Middle frontal gyrus (tissue), 1 donor: ENCODE results near the gene XYLT1.
"Not testable (repeated sequence)": the region's sequence is repeated elsewhere in the genome, so short reads cannot be mapped to it uniquely, and the experiment has no call there.

Experiments used
- DNase-seq: peaks from one replicate; pipeline ENCODE4 v3.0.0-alpha.2; 2015; ENCODE audit warnings: low spot score; ENCODE audit errors: extremely low spot score

The XYLT1 gene

DNA sequence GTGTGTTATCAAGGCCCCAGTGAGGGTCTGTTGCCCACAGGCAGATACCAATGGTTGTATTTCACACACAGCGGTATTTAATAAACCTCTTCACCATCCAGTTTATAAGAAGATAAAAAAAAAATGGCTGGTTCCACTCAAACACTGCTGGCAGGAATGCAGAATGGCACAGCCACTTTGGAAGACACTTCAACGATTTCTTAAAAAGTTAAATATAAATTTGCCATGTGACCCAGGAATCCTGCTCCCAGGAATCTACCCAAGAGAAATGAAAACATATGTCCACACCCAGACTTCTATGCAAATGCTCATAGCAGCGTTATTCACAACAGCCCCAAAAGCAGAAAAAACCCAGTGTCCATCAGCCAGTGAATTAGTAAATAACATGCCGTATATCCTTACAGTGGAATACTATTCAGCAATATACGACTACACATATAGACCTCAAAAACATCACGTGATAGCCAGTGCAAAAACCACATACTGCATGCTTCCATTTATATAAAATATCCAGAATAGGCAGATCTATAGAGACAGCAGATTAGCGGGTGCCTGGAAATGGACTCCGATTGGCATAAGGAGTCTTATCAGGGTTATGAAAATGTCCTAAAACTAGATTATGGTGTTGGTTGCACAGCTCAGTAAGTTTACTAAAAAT lies 38.7 kb downstream of the XYLT1 start:
- no peak for DNase-seq

DNA sequence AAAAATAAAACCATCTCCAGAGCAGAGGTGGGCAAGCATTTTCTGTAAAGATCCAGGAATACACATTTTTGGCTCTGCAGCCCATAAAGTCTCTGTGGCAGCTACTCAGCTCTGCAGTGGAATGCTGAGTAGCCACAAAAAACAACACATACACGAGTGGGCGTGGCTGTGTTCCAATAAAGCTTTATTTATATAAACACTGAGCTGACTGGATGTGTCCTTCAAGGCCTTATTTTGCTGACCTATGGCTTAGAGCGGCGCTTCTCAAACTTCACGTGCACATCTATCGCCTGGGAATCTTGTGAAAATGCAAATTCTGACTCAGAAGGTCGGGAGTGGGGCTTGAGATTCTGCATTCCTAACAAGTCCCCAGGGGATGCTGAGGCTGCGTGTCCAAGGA lies 39.7 kb downstream of the XYLT1 start:
- DNase-seq, result no peak

DNA sequence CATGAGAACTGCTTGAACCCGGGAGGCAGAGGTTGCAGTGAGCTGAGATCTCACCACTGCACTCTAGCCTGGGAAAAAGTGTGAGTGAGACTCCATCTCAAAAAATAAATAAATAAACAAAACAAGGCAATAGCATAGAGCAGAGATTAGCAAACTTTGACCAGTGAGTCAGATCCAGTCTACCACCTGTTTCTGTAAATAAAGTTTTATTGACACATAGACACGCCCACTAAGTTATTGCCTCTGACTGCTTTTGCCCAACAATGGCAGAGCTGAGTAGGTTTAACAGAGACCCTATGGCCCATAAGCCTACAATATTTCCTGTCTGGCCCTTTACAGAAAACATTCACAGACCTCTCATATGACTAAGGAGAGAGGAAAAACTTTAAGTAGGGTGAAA lies 44.3 kb downstream of the XYLT1 start:
- DNase-seq, result no peak

DNA sequence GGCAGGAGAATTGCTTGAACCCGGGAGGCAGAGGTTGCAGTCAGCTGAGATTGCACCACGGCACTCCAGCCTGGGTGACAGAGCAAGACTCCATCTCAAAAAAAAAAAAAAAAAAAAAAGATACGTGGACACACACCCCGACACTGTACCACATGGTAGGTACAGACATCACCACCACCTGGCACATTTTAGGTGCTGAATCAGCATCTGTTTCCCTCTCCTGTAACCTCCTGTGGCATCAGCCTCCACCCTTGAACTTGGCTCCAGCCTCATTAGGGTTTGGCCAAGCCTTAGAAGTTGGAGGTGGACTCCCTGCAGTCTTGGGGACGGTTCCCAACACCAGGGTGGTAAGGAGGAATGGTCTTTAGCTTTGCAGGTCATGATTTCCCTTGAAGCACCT lies 46.0 kb downstream of the XYLT1 start:
- DNase-seq, result no peak

DNA sequence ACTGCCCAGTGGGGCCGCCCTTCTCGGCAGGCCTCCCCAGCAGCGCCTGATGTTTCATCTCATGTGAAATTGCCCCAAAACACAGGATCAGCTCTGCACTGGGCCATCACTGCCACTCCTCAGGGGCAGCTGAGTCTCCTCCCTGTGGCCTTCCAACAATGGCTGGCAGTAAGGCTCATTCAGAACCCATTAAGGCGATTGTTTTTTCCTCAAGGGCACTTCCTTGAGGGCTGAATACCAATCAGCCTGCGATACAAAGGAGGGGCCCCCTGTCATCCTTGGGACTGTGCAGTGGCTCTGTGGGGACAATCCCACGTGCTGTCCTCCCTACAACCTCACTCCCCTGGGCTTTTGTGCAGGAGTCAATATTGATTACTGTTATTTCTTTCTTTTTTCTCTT lies 47.5 kb downstream of the XYLT1 start:
- no peak for DNase-seq

DNA sequence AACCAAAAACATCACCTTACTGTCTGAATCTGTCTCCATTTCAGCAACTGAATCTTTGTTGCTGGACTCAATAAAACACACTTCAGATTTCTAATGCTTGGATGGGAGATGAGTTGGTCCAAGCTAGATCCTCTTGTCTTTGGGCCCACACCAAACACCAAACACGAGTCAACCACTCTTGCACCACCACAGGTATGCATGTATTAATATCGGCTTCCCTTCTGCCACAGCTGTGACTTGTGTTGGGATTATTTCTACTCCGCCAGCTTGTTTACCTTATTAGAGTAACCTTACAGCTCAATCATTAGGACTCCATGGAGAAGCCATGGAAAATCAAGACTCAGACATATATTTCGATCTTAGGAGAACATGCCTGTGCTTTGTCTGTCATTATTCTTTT lies 49.9 kb downstream of the XYLT1 start:
- no peak for DNase-seq

DNA sequence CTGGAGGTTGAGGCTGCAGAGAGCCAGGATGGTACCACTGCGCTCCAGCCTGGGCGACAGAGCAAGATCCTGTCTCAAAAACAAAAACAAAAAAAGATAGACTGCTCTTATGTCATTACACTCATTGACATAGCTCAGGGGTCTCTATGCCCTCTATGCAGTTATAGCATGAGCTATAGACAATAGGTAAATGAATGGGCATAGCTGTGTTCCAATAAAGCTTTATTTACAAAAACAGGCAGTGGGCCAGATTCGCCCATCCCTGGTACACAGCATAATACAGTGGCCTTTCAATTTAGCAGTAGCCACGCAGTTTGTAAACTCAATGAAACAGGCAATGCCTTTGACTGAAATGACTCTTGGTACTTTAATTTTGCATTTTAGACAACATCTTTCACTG lies 51.5 kb downstream of the XYLT1 start:
- DNase-seq, result no peak

DNA sequence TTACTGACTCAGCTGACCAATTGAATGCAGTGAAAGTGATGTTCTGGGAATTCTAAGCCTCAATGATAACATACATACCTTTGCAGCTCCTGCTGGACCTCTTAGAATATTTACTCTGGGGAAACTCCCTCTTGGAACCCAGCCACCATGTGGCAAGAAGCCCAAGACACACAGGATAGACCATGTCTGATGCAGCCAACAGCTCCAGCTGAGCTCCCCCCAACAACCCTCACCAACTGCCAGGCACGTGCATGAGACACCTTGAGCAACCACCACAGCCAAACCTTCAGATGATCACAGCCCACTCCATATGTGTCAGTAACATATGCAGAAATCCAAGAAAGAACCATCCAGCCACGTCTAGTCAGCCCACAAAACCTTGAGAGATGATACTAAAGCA lies 53.0 kb downstream of the XYLT1 start:
- no peak for DNase-seq

DNA sequence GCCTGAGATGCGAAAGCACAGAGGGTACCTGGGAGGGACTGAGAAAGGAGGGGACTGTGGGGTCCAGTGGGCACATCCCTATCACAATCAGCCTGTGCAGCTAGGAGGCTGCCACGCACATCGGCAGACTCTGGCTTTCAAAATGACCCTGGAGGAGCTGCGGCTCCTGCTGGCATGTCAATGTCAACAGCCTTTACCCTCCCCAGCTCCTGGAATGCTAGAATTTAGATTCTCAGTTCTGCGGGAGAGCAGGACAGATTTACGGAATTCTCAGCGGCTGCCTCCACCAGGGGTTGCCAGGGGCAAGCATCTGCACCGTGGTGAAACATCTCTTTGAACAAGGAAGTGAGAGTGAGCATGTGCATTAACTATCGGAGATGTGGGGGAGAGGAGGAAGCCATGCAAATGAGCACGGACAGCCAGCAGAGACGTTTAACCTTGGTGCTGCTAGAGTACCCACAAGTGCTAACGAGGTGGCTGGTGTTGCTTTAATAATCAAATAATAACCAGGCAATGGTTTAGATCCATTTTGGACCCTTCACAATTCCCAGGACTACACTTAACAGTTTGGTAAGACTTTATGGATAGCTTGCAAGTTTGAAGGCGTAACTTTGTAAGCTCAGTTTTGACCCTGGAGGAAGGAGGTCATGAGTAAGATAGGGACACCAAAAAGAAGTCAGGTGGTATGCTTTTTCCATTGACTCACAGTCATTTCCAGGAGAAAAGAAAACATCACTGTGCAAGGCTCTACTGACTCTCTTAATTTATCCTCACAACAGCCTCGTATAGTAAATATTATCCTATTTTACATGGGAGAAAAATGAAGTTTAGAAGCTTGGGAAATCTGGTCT lies 54.1 kb downstream of the XYLT1 start:
- DNase-seq, result no peak

DNA sequence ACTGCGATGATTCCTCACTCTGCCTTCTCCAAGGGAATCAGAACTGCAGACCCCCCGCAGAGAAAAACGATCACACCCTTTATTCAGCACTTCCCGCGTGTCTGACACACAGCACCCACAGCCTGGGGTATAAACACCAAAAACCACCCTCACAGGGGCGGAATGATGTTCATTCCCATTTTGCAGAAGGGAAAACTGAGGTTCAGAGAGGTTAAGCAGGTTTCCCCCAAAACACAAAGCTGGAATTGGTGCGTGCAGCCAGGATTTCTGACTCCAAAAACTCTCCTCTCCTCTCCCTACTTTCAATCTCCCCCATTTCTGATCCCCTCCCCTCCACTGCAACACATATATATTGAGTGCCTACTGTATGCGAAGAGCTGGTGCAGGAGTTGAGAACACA lies 55.8 kb downstream of the XYLT1 start:
- no peak for DNase-seq

DNA sequence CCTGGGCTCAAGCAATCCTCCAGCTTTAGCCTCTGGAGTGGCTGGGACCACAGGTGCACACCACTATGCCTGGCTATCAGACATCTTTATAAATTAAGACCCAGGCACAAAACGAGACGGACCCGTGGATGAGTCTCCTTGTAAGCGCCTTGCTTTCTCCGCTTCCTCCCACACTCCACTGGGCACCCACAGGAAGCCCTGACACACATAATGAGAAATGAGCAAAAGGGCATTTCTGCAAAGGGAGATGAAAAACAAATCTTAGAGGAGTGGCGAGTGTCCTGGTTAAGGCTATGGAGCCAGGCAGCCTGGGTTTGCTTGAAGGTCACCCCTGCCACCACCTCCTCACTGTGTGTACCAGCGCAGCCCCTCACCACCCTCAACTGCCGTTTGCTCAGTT lies 56.3 kb downstream of the XYLT1 start:
- no peak for DNase-seq

DNA sequence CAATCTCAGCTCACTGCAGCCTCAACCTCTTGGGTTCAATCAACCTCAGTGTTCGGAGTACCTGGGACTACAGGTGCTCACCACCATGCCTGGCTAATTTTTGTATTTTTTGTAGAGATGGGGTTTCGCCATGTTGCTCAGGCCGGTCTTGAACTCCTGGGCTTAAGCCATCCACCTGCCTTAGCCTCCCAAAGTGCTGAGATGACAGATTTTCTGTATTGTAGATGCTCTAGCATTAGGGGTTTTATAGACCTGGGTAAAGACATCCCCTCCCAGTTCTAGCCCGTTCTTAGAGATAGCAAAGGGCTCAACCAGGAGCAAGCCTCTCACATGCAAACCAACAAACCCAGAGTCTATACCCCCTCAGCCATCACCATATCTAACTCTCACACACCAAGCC lies 57.3 kb downstream of the XYLT1 start:
- DNase-seq, result no peak

DNA sequence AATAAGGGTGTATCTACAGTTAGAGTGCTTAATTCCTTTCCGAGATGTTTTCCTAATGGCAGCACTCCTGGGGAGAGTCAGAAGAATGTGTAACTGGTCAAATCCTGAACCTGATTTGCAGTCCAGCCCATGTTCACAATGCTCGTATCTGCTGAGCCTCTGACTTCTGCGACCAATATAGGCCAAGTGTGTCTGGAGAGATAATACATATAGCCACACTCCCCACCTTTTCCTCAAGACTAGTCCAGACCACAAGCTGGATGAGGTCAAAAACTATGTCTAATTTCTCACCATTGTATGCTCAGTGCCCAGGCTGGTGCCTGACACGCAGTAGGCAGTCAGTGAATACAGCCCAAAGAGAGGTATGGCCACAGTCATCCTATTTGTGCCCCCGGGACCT lies 58.0 kb downstream of the XYLT1 start:
- DNase-seq, result no peak

DNA sequence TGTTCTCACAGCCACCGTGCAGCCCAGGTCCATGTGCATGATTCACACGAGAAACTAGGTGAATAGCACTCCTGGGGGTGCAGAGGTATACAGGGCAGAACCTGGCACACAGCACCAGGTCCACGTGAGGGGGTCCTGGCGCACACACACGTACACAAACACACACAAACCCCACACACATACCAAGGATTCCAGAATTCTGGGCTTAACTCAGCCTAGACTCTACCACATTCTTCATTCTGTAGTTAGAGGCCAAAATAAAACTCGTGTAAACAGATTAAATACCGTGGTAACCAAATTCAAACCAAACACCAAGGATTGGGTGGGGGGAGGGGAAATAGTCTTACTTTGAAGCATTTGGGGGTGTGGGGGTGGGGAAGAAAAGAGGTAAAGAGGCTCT lies 58.5 kb downstream of the XYLT1 start:
- DNase-seq, result no peak

DNA sequence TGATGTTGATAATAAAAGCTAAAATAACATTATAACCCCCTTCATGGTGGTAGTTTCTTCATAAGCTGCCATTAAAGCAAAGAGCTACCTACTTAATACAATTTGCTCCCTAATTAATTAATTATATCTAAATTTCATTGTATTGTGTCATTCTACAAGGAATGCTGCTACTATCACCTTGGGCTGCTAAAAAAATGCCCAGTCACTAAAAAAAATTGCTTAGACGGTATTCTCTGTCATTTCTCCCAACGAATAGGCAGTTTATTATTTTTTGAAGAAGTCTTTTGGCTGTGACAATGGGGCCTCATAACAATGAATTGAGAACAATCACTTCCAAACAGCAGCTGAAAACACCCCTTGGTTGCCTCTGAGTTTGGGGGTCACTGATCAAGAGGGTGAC lies 59.5 kb downstream of the XYLT1 start:
- DNase-seq, result no peak

DNA sequence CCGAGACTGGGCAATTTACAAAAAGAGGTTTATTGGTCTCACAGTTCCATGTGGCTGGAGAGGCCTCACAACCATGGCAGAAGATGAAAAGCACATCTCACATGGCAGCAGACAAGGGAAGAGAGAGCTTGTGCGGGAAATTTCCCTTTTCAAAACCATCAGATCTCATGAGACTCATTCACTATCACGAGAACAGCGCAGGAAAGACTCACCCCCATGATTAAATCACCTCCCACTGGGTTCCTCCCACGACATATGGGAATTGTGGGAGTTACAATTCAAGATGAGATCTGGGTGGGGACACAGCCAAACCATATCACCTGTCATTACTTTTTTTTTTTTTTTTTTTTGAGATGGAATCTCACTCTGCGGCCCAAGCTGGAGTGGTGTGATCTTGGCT lies 60.4 kb downstream of the XYLT1 start:
- DNase-seq, result not testable (repeated sequence)

DNA sequence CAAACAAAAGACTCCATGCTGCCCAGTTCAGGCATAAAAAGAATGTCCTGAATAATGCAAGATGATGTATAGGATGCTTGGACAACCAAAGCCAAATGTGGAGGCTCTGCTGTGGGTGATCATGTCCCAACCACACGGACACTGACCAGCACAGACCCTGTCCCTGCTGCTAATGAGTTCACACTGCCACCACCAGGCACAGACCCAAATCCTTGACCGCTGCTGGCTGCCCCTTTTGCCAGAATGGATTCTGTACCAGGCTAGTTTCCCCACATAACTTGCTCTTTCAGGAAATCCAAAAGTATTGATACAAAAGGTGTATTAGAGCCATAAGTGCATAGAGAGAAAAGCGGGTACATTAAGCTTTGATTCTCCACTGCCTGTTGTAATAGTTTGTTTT lies 60.9 kb downstream of the XYLT1 start:
- no peak for DNase-seq

DNA sequence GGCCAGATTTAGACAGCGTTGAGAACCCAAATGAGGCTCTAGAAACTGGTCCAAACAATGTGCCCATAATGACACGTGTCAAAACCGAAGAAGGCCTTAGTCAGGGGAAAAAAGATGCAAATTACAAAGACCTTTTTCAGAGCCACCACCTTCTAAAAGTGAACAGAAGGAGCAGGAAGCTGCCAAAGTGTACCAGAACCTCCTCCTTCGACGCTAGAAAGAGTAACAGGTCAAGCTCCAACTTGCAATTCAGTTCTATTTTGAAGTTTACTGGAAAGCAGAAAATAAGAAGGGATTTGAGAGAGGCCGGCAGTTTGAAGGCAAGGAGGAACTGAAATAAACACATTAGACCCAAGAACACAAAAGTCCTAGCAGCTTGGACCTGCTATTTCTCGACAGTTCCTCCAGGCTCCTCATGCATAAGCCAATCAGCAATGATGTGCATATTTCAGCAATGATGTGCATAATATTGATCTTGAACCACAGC lies 61.8 kb downstream of the XYLT1 start:
- DNase-seq, result no peak

DNA sequence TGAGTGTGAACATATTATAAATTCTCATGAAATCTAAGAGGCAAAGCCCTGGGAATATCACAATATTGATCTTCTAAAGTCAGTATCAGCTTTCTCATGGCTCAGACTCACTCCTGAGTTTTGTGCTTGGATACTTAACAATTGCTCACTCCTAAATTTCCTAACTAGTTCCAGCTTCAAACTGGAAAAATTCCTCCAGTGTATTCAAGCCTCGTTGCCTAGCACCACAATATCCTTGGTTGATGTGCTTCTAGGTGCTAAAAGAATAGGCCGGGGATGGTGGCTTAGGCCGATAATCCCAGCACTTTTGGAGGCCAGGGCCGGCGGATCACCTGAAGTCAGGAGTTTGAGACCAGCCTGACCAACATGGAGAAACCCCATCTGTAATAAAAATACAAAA lies 62.5 kb downstream of the XYLT1 start:
- DNase-seq, result no peak

DNA sequence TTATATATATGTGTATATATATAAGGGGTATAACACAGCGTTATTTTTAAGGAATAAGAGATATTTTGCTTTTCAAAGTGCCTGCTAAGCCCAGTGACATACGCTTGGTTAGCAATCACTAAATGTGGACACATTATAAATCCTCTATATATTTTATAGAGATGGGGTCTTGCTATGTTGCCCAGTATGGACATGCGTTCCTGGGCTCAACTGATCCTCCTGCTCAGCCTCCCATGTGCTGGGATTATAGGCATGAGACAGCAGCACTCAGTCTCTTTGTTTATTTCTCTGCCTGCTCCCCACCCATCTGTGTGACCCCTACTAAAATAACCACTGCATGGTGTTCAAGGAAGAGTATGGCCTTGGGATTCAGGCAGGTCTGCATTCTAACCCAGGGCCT lies 63.4 kb downstream of the XYLT1 start:
- no peak for DNase-seq

DNA sequence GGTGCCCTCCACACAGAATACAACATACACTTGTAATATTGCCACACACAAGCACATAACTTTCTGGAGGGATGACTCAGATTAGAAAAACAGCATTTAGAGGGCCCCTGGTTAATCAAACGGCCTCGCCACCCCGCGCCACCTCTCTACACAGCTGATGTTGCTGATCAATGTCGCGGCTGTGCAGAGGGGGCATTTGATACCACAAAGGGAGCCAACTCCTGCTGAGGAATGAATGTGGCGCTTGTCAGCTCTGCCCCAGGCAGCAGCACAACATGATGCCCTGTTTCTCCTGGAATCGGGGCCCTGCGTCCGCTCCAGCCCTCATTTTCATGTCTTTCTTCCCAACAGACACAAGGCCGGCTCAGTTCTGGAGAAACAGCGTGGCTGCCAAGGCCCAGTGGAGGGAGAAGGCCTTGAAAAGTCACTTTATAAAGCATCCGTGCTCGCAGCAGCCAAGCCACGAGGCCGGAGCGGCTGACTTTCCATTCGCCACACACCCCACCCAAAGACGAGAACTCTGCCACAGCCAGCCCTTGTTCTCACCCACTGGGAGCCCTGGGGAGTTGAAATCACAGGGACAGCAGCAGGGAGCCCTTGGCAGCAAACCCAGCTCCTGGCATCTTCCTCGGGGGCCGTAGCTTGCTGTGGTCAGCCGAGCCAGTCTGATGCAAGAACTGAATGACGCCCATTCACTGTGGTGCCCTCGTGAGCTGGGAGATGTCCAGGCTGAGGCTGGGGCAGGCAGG lies 65.6 kb downstream of the XYLT1 start:
- peak; percentile 84 for DNase-seq

DNA sequence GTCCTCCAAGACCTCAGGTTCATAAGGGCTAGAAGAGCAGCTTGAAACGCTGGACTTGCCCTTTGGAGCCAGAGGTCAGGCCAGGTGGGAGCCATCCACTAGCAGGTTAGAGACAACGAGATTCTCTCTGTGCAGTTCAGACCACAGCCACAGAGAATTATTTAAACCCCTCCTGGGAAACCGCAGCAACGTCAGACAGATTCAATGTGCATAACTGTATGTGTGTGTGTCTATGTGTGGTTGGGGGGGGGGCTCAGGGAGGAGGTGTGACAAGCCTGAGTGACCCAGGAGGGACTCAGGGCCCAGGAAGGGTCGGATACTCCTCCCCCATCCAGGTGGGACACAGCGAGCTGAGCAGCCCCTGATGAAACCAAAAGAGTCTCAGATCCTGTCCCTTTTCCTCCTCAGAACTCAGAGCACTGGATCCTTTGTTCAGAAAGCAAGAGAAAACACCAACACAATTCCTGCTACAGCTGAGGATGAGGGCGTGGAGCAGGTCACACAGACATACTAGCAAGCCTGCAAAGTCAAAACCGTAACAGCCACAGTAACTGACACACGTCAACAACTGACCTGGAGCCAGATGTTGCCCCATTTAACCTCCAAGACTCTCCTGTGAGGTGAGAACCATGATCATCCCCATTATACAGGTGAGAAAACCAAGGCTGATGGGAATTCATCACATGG lies 66.8 kb downstream of the XYLT1 start:
- no peak for DNase-seq
